Gastrocnemius medialis (tissue), 4 donors: ENCODE results near the gene VIPR2.

Experiments
- POLR2A ChIP-seq, 2 donors: fragments of 450-650 bp; IDR thresholded peaks; one replicate each; pipeline ENCODE4 v1.6.1; 2017; ENCODE audit warnings: antibody characterized with exemption in 2 of 2, mild to moderate bottlenecking in 2 of 2, moderate library complexity in 2 of 2
- TF ChIP-seq, protein P1 (sequence below), 5 experiments: fragments of 450-650 bp in 3 of 5; fragments of 200-600 bp in 2 of 5; sonication (generic) in 2 of 5; IDR thresholded peaks in 4 of 5; conservative IDR thresholded peaks in 1 of 5; 1 replicate in 4 of 5; 2 replicates in 1 of 5; pipeline ENCODE4 v1.5.1; 2016 to 2019; ENCODE audit warnings: antibody characterized with exemption in 5 of 5, mild to moderate bottlenecking in 3 of 5, moderate library complexity in 3 of 5

GRCh38 chr7:159193543-159194090 lies 49.0 kb upstream of the VIPR2 start:
- TF ChIP-seq, protein P1, sequence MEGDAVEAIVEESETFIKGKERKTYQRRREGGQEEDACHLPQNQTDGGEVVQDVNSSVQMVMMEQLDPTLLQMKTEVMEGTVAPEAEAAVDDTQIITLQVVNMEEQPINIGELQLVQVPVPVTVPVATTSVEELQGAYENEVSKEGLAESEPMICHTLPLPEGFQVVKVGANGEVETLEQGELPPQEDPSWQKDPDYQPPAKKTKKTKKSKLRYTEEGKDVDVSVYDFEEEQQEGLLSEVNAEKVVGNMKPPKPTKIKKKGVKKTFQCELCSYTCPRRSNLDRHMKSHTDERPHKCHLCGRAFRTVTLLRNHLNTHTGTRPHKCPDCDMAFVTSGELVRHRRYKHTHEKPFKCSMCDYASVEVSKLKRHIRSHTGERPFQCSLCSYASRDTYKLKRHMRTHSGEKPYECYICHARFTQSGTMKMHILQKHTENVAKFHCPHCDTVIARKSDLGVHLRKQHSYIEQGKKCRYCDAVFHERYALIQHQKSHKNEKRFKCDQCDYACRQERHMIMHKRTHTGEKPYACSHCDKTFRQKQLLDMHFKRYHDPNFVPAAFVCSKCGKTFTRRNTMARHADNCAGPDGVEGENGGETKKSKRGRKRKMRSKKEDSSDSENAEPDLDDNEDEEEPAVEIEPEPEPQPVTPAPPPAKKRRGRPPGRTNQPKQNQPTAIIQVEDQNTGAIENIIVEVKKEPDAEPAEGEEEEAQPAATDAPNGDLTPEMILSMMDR (IDR thresholded peaks at IDR 0.05 in 4 of 5, conservative IDR thresholded peaks at IDR 0.05 in 1 of 5): no peak
- TF ChIP-seq POLR2A (IDR thresholded peaks at IDR 0.05): no peak
